ENCODE results near the gene OR4D5. TPM values are rescaled to one million over a fixed set of nuclear protein-coding genes. Genes with fewer than 3 reads are reported as not detected.

The OR4D5 gene
- total RNA-seq, 1 experiment from 2014 or later, result not detected

DNA sequence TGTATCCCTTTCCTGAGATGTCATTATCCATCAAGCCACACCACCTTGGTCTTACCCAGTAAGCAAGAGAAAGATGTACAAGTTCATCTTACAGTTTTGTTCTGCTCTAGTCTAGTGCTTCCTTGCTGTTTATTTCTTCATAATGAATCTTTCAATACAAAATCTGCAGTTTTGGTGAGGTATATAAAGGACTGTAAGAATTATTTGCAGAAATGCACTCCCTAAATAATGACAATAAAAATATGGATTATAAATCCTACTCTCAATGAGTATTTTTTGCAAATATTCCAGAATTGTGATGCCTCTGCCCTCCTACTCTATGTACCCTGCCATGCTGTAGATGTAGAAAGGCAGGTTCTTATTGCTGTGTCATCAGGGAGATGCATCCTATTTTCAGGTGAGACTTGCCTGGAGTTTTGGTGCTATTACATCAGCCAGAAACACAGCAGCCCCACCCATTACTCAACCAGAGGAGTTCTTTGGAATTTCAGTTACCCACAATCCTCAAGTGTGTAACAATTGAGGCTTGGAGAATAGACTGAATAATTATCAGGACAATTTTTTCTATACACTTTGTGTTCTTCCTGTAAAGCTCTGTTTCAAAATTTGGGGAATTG lies 38.4 kb downstream of the OR4D5 start, which contains the start of gene OR10S1:
Gene OR10S1, minus strand, starts transcription at position 51 of the 617 bp plus-strand sequence. CDS start 117 bp downstream, outside the sequence.
- no peak for DNase-seq
- H3K36me3 ChIP-seq, result no peaks in the 10 kb centered on the region
- H3K4me3 ChIP-seq, result no peak within 1 kb of the TSS
- no peak within 1 kb of the TSS for H3K27ac ChIP-seq
- H3K27me3 ChIP-seq, result no peaks in the 10 kb centered on the region
- H3K4me1 ChIP-seq, result no peaks in the 10 kb centered on the region
- no peaks in the 10 kb centered on the region for H3K9me3 ChIP-seq (replicated peaks)

DNA sequence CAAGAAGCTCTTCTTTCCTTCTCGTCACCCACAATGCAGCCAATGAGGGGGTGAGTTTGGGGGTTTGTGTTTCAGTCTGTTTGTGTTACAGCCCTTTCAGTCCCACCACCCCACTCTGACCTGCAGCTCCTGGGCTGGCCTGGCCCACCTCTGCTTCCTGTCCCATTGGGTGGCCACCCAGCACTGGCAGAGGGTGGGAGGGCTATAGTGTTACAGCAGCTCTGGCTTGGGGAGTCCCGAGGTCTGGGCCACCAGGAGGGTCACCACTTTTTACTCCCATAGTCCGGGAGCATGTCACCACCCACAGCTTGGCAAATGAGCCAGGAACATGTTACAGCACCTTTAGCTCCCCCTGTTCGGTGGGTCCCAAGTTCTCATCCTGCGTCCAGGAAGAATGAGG lies 39.9 kb downstream of the OR4D5 start:
- no peak for DNase-seq

More for the DNA sequence above, 39.9 kb downstream of the OR4D5 start:
- Histone ChIP-seq H3K9me3 (replicated peaks) (no peaks in the 10 kb centered on the region), H3K4me3 (no peak overlapping the region), H3K27ac (no peak overlapping the region), H3K36me3 (no peaks in the 10 kb centered on the region), H3K27me3 (no peaks in the 10 kb centered on the region), H3K4me1 (no peaks in the 10 kb centered on the region)

Other genes starting within 250 kb of the OR4D5 start
- 12.7 and 13.5 TPM in 2 replicates for gene ZNF202, start 198.0 kb upstream of the OR4D5 start, total RNA-seq (2014; rRNA removed; shearing (Covaris generic))
- gene OR6X1, start 185.1 kb upstream of the OR4D5 start, total RNA-seq (2014; rRNA removed; shearing (Covaris generic)), result not detected in 2 replicates
- not detected in 2 replicates for gene OR6M1, start 133.3 kb upstream of the OR4D5 start, total RNA-seq (2014; rRNA removed; shearing (Covaris generic))
- gene TMEM225, start 53.9 kb upstream of the OR4D5 start, total RNA-seq (2014; rRNA removed; shearing (Covaris generic)), result not detected in 2 replicates
- not detected in 2 replicates for gene OR8D4, start 37.5 kb upstream of the OR4D5 start, total RNA-seq (2014; rRNA removed; shearing (Covaris generic))
- not detected in 2 replicates for gene OR6T1, start 4.2 kb downstream of the OR4D5 start, total RNA-seq (2014; rRNA removed; shearing (Covaris generic))
- gene OR10S1, start 38.2 kb downstream of the OR4D5 start, total RNA-seq (2014; rRNA removed; shearing (Covaris generic)), result not detected in 2 replicates
- not detected in 2 replicates for gene OR10G6, start 55.5 kb downstream of the OR4D5 start, total RNA-seq (2014; rRNA removed; shearing (Covaris generic))
- gene OR10G4, start 73.4 kb downstream of the OR4D5 start, total RNA-seq (2014; rRNA removed; shearing (Covaris generic)), result not detected in 2 replicates
- gene OR10G9, start 83.4 kb downstream of the OR4D5 start, total RNA-seq (2014; rRNA removed; shearing (Covaris generic)), result not detected in 2 replicates
- not detected in 2 replicates for gene OR10G8, start 87.2 kb downstream of the OR4D5 start, total RNA-seq (2014; rRNA removed; shearing (Covaris generic))
- not detected in 2 replicates for gene OR10G7, start 101.7 kb downstream of the OR4D5 start, total RNA-seq (2014; rRNA removed; shearing (Covaris generic))
- gene VWA5A, start 175.8 kb downstream of the OR4D5 start, total RNA-seq (2014; rRNA removed; shearing (Covaris generic)), result 34.7 and 38.1 TPM in 2 replicates
- not detected in 2 replicates for gene OR10D3, start 243.7 kb downstream of the OR4D5 start, total RNA-seq (2014; rRNA removed; shearing (Covaris generic))